ENCODE results near the gene POLE. TPM values are rescaled to one million over a fixed set of nuclear protein-coding genes. Genes with fewer than 3 reads are reported as not detected.

Gene POLE
- polyA plus RNA-seq, 1 of the 3 experiments (the other 2 are of a cell fraction) = 20.1 TPM

DNA sequence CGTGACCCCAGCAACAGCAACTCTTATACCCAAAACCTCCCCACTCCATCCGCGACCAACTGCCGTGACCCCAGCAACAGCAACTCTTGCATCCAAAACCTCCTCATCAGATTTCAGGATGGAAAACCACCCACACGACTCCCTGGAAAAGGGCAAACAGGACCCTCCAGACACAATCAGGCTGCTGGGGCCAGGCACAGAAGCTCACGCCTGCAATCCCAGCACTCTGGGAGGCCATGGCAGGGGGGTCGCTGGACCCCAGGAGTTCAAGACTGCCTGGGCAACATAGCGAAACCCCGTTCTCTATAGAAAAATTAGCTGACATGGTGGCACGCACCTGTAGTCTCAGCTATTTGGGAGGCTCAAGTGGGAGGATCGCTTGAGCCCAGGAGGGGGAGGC is 43.2 kb upstream of the POLE start:
- Histone ChIP-seq H3K27me3 (ENCODE audit: insufficient read depth) (no peaks in the 10 kb centered on the region), H3K9me2 (no peaks in the 10 kb centered on the region), H3K79me2 (ENCODE audit: insufficient read depth) (peaks cover 25% of the 10 kb centered on the region; the same call in 1 of the 2 replicates), H3K4me3 (ENCODE audit: low read depth in 2 of 2, low read length in 1 of 2) (no peak overlapping the region), H3K9me3 (no peaks in the 10 kb centered on the region), H2AFZ (ENCODE audit: low read depth) (no peak overlapping the region), H3K4me2 (no peak overlapping the region), H3K9ac (no peak overlapping the region), H3F3A (replicated peaks; ENCODE audit: insufficient read depth) (peaks cover 24% of the 10 kb centered on the region), H3K4me1 (ENCODE audit: control insufficient read depth in 1 of 2, insufficient read depth in 2 of 2, low read depth in 1 of 2, low read length in 1 of 2) (peaks cover 0 to 4% of the 10 kb centered on the region in 2 experiments; a peak in 1 of 4 replicates), H3K36me3 (replicated peaks in 1 of 2; ENCODE audit: control insufficient read depth in 1 of 2, insufficient read depth in 2 of 2, low read length in 1 of 2) (peaks cover 59 to 70% of the 10 kb centered on the region in 2 experiments), H4K20me1 (ENCODE audit: insufficient read depth) (peaks cover 12% of the 10 kb centered on the region; the same call in 1 of the 2 replicates), H3K27ac (ENCODE audit: low read depth in 2 of 2, low read length in 1 of 2) (no peak overlapping the region)
- TF ChIP-seq TCF12 (IDR thresholded peaks at IDR 0.05) (no peak), ELF1 (IDR thresholded peaks at IDR 0.05) (no peak), USF1 (IDR thresholded peaks at IDR 0.05; ENCODE audit: borderline replicate concordance, low read depth) (no peak), TEAD4 (IDR thresholded peaks at IDR 0.05; ENCODE audit: borderline replicate concordance, insufficient read depth) (no peak), RAD21 (IDR thresholded peaks at IDR 0.05; ENCODE audit: low read length) (no peak), SMC3 (IDR thresholded peaks at IDR 0.05; ENCODE audit: low read depth, low read length) (no peak), REST (IDR thresholded peaks at IDR 0.05; ENCODE audit: low read depth, low read length) (no peak), TAF1 (IDR thresholded peaks at IDR 0.05; ENCODE audit: borderline replicate concordance, low read depth, low read length) (no peak), GATA2 (CRISPR knock-in tag; IDR thresholded peaks at IDR 0.05) (no peak), GABPA (IDR thresholded peaks at IDR 0.05; ENCODE audit: low read depth) (no peak)
- TF ChIP-seq, protein P1, sequence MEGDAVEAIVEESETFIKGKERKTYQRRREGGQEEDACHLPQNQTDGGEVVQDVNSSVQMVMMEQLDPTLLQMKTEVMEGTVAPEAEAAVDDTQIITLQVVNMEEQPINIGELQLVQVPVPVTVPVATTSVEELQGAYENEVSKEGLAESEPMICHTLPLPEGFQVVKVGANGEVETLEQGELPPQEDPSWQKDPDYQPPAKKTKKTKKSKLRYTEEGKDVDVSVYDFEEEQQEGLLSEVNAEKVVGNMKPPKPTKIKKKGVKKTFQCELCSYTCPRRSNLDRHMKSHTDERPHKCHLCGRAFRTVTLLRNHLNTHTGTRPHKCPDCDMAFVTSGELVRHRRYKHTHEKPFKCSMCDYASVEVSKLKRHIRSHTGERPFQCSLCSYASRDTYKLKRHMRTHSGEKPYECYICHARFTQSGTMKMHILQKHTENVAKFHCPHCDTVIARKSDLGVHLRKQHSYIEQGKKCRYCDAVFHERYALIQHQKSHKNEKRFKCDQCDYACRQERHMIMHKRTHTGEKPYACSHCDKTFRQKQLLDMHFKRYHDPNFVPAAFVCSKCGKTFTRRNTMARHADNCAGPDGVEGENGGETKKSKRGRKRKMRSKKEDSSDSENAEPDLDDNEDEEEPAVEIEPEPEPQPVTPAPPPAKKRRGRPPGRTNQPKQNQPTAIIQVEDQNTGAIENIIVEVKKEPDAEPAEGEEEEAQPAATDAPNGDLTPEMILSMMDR (IDR thresholded peaks at IDR 0.05) = no peak
- TF ChIP-seq, protein P2, sequence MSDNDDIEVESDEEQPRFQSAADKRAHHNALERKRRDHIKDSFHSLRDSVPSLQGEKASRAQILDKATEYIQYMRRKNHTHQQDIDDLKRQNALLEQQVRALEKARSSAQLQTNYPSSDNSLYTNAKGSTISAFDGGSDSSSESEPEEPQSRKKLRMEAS (IDR thresholded peaks at IDR 0.05; ENCODE audit: low read depth) = no peak
- 96% methylated on average over 8 of the region's 11 CpGs for WGBS (ENCODE audit: low lambda C conversion rate)
- DNase-seq = no peak
- ChIA-PET POLR2A (interaction anchor here (0.8 kb wide), 1 partner anchor 20 kb away, joined by 3 read pairs; the partner anchor contains the start of gene PGAM5), CTCF (interaction anchor here (0.9 to 1.1 kb wide), 2 partner anchors 32 to 38 kb away, joined by 3 read pairs; no protein-coding TSS in a partner anchor)

Measured in SK-N-SH (cell line).